Spleen (tissue), 11 donors: ENCODE measurements around the gene SCO1. TPM values are rescaled to one million over a fixed set of nuclear protein-coding genes. Genes with fewer than 3 reads are reported as not detected.

Experiments used
- DNase-seq: peaks from one replicate; pipeline ENCODE4 v3.0.0-alpha.2; 2020
- H3K27ac ChIP-seq, 8 donors: fragments of 200-600 bp; sonication (generic) in 7 of 8; 1 replicate in 4 of 8; 2 replicates in 4 of 8; pipeline versions ENCODE4 v1.5.0 to v1.8.0; 2016 to 2021; ENCODE audit warnings: inconsistent platforms in 4 of 8, mild to moderate bottlenecking in 4 of 8, moderate library complexity in 1 of 8
- H3K27me3 ChIP-seq, 7 donors: fragments of 200-600 bp; sonication (generic) in 6 of 7; replicated peaks in 1 of 7; 1 replicate in 4 of 7; 2 replicates in 3 of 7; pipeline versions ENCODE4 v1.5.0 to v1.8.0; 2016 to 2021; ENCODE audit warnings: inconsistent platforms in 3 of 7, mild to moderate bottlenecking in 1 of 7
- H3K36me3 ChIP-seq, 6 donors: fragments of 200-600 bp; sonication (generic) in 5 of 6; 1 replicate in 4 of 6; 2 replicates in 2 of 6; pipeline versions ENCODE4 v1.5.0 to v1.8.0; 2016 to 2021; ENCODE audit warnings: inconsistent platforms in 2 of 6
- H3K4me1 ChIP-seq, 6 donors: fragments of 200-600 bp; sonication (generic) in 5 of 6; 1 replicate in 3 of 6; 2 replicates in 3 of 6; pipeline versions ENCODE4 v1.5.0 to v1.8.0; 2016 to 2021; ENCODE audit warnings: inconsistent platforms in 3 of 6
- H3K4me3 ChIP-seq, 8 donors: fragments of 200-600 bp; sonication (generic) in 7 of 8; 1 replicate in 4 of 8; 2 replicates in 4 of 8; pipeline versions ENCODE4 v1.5.0 to v1.8.0; 2016 to 2021; ENCODE audit warnings: inconsistent platforms in 4 of 8, mild to moderate bottlenecking in 4 of 8, moderate library complexity in 2 of 8
- H3K9me3 ChIP-seq, 8 donors: fragments of 200-600 bp; sonication (generic) in 7 of 8; 1 replicate in 4 of 8; 2 replicates in 4 of 8; pipeline versions ENCODE4 v1.5.0 to v1.8.0; 2016 to 2021; ENCODE audit warnings: inconsistent platforms in 4 of 8
- POLR2A ChIP-seq, 3 donors: fragments of 450-650 bp; IDR thresholded peaks; one replicate each; pipeline ENCODE4 v1.5.1; 2017; ENCODE audit warnings: antibody characterized with exemption in 3 of 3, mild to moderate bottlenecking in 1 of 3
- POLR2AphosphoS5 ChIP-seq, 3 donors: sonication (generic); formaldehyde crosslinking; IDR thresholded peaks; one replicate each; pipeline ENCODE4 v1.5.1; 2017; ENCODE audit warnings: antibody characterized with exemption in 3 of 3
- WGBS, 5 donors: extraction: QIAGEN DNeasy Blood & Tissue Kit in 3 of 5; methylation state at CpG; one replicate each; pipeline versions ENCODE4 v1.1.5 to v1.1.7; 2013 to 2018; 5-methylcytosine and 5-hydroxymethylcytosine counted together
- intact Hi-C: fragments of 100-400 bp; cut with DNase I; formaldehyde crosslinking; loops from one replicate; pipeline ENCODE4 v1.15.0; 2023; ENCODE audit warnings: low total_unique reads
- polyA plus RNA-seq, 3 donors: library from polyadenylated mRNA; stranded (reverse); fragments of 200-250 nt; gene quantifications; one replicate each; pipeline ENCODE4 v1.2.1, GENCODE V29; 2013
- total RNA-seq, 7 donors: library from RNA; depleted of rRNA in 3 of 7; stranded (reverse); fragments of >200 nt in 3 of 7; fragmentation: NEBNext Ultra II Directional in 4 of 7; extraction: Animal tissue kit (Norgen Biotek cat#: 25700) in 4 of 7; gene quantifications; one replicate each; pipeline versions ENCODE4 v1.1.0 to v1.2.1, GENCODE V29; 2016 to 2021
- TF ChIP-seq, protein P1 (sequence below), 11 experiments: fragments of 200-600 bp in 7 of 11; fragments of 450-650 bp in 4 of 11; sonication (generic) in 4 of 11; IDR thresholded peaks in 8 of 11; conservative IDR thresholded peaks in 3 of 11; 1 replicate in 7 of 11; 2 replicates in 4 of 11; pipeline versions ENCODE4 v1.4.0 to v1.8.0; 2016 to 2021; ENCODE audit warnings: antibody characterized with exemption in 11 of 11, inconsistent platforms in 4 of 11, mild to moderate bottlenecking in 1 of 11
- donor health status: healthy with polysubstance abuse.
- donor health status: DM: no; HTN: no; CAD: no; lungs with moderate emphysema.
- donor health status: DM: no; HTN: no; CAD: no.
- donor health status: Bipolar disorder and iron deficiency.
- donor health status: healthy.
- donor health status: DM: no; HTN: no; CAD: no.
- donor health status: DM: yes; HTN: yes; CAD: no.

Gene SCO1
- total and polyA plus RNA-seq, 10 donors, result 5.4 to 31.1 (median 16.1) TPM

DNA sequence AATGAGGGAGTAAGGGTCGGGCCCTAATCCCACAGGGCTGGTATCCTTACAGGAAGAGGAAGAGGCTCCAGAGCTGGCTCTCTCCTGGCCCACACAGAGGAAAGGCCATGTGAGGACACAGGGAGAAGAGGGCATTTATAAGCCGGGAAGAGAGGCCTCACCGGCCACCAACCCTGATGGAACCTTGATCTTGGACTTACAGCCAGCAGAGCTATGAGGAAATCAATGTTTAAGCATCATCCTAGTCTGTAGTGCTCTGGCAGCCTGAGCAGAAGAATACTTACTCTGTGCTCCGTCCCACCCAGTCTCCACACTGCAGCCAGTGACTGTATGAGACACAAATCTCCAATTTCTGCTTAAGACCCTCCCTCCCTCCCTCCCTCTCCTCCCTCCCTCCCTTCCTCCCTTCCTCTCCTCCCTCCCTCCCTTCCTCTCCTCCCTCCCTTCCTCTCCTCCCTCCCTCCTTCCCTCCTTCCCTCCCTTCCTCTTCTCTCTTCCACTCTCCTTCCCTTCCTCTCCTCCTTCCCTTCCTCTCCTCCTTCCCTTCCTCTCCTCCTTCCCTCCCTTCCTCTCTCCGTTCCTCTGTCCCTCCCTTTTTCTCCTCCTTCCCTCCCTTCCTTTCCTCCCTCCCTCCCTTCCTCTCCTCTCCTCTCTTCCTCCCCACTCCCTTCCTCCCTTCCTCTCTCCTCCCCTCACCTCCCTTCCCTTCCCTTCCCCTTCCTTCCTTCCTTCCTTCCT lies 41.4 kb upstream of the SCO1 start:
- no peaks in the 10 kb centered on the region for H3K36me3 ChIP-seq
- no peak for DNase-seq
- H3K4me3 ChIP-seq, result no peak overlapping the region
- 63 to 73% (median 70%) methylated on average over 5 of the region's 5 CpGs for WGBS, 5 donors
- TF ChIP-seq POLR2A (IDR thresholded peaks at IDR 0.05), result no peak
- TF ChIP-seq POLR2AphosphoS5 (IDR thresholded peaks at IDR 0.05), result no peak
- TF ChIP-seq, protein P1, sequence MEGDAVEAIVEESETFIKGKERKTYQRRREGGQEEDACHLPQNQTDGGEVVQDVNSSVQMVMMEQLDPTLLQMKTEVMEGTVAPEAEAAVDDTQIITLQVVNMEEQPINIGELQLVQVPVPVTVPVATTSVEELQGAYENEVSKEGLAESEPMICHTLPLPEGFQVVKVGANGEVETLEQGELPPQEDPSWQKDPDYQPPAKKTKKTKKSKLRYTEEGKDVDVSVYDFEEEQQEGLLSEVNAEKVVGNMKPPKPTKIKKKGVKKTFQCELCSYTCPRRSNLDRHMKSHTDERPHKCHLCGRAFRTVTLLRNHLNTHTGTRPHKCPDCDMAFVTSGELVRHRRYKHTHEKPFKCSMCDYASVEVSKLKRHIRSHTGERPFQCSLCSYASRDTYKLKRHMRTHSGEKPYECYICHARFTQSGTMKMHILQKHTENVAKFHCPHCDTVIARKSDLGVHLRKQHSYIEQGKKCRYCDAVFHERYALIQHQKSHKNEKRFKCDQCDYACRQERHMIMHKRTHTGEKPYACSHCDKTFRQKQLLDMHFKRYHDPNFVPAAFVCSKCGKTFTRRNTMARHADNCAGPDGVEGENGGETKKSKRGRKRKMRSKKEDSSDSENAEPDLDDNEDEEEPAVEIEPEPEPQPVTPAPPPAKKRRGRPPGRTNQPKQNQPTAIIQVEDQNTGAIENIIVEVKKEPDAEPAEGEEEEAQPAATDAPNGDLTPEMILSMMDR (IDR thresholded peaks at IDR 0.05 in 8 of 11, conservative IDR thresholded peaks at IDR 0.05 in 3 of 11), result no peak
- no peaks in the 10 kb centered on the region for H3K27me3 ChIP-seq
- no peaks in the 10 kb centered on the region for H3K9me3 ChIP-seq
- intact Hi-C loops, result no loop called here
- peaks cover 0 to 8% (median 0%) of the 10 kb centered on the region in 6 donors for H3K4me1 ChIP-seq
- H3K27ac ChIP-seq, result no peak overlapping the region

- H3K27ac ChIP-seq, result no peak overlapping the region
- no peaks in the 10 kb centered on the region for H3K27me3 ChIP-seq
- no peak for DNase-seq
- TF ChIP-seq POLR2A (IDR thresholded peaks at IDR 0.05), result no peak
- TF ChIP-seq POLR2AphosphoS5 (IDR thresholded peaks at IDR 0.05), result no peak
- TF ChIP-seq, protein P1 (IDR thresholded peaks at IDR 0.05 in 8 of 11, conservative IDR thresholded peaks at IDR 0.05 in 3 of 11), result no peak
- H3K36me3 ChIP-seq, result no peaks in the 10 kb centered on the region
- H3K9me3 ChIP-seq, result no peaks in the 10 kb centered on the region
- intact Hi-C loops, result loop anchor here (2.0 kb wide), 1 partner anchor 107 kb away; no protein-coding TSS in a partner anchor
- WGBS, 5 donors, result 78 to 94% (median 90%) methylated on average over 3 of the region's 3 CpGs
- no peak overlapping the region for H3K4me3 ChIP-seq
- H3K4me1 ChIP-seq, result peaks cover 0 to 8% (median 0%) of the 10 kb centered on the region in 6 donors
These were observed 40.4 kb upstream of the SCO1 start for GRCh38 chr17:10737736-10738135.

DNA sequence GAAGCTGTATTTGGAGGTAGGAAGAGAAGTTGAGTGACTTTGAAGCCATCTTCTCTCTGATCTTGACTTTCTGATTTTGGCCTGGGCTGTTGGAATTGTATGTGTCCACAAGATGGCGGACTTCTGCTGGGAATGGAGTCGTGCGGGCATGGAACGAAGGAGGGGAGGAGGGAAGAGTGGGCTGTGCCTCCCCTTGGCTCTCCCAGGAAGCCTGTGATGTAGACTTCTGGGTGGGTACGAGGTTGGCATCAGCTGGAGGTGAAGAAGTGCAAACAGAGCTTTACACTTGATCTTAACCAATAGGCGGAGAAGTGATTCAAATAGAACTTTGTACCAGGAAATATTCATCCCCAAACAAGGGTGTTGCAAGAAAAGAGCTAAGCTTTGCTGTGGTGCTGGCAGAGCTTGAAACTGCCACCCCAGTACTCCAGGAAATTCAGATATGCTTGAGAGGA lies 39.9 kb upstream of the SCO1 start:
- intact Hi-C loops, result loop anchor here (2.0 kb wide), 1 partner anchor 108 kb away; no protein-coding TSS in a partner anchor
- no peaks in the 10 kb centered on the region for H3K36me3 ChIP-seq
- no peak for DNase-seq
- H3K27me3 ChIP-seq, result no peaks in the 10 kb centered on the region
- peaks cover 0 to 8% (median 0%) of the 10 kb centered on the region in 6 donors for H3K4me1 ChIP-seq
- 14 to 22% (median 16%) methylated on average over 6 of the region's 6 CpGs for WGBS, 5 donors
- TF ChIP-seq POLR2A (IDR thresholded peaks at IDR 0.05) (no peak), POLR2AphosphoS5 (IDR thresholded peaks at IDR 0.05) (no peak)
- TF ChIP-seq, protein P1 (IDR thresholded peaks at IDR 0.05 in 8 of 11, conservative IDR thresholded peaks at IDR 0.05 in 3 of 11), result peak in 10 of 11 experiments; percentile 41 to 68 (median 60)
- no peaks in the 10 kb centered on the region for H3K9me3 ChIP-seq
- H3K4me3 ChIP-seq, result no peak overlapping the region
- no peak overlapping the region for H3K27ac ChIP-seq

GRCh38 chr17:10735821-10736220 lies 38.5 kb upstream of the SCO1 start:
- no peaks in the 10 kb centered on the region for H3K36me3 ChIP-seq
- no peaks in the 10 kb centered on the region for H3K27me3 ChIP-seq
- 86 to 95% (median 88%) methylated on average over 4 of the region's 4 CpGs for WGBS, 5 donors
- peaks cover 0 to 13% (median 5%) of the 10 kb centered on the region in 6 donors for H3K4me1 ChIP-seq
- H3K4me3 ChIP-seq, result no peak overlapping the region
- no peak for DNase-seq
- intact Hi-C loops, result loop anchor here (2.0 kb wide), 1 partner anchor 109 kb away; no protein-coding TSS in a partner anchor
- TF ChIP-seq, protein P1 (IDR thresholded peaks at IDR 0.05 in 8 of 11, conservative IDR thresholded peaks at IDR 0.05 in 3 of 11), result no peak
- TF ChIP-seq POLR2AphosphoS5 (IDR thresholded peaks at IDR 0.05) (no peak), POLR2A (IDR thresholded peaks at IDR 0.05) (no peak)
- no peak overlapping the region for H3K27ac ChIP-seq
- H3K9me3 ChIP-seq, result no peaks in the 10 kb centered on the region
